Left lung (tissue), 10 donors: ENCODE measurements around the gene NRXN2. TPM values are rescaled to one million over a fixed set of nuclear protein-coding genes. Genes with fewer than 3 reads are reported as not detected.

ENCODE experiments used
- ATAC-seq: fragments of 200-7000 bp; cut with Tn5 transposase; one replicate; pipeline ENCODE4 v1.9.1; 2020; ENCODE audit warnings: moderate library complexity
- DNase-seq, 4 donors: peaks; one replicate each; pipeline ENCODE4 v3.0.0-alpha.2; 2013 to 2020
- H3K27ac ChIP-seq, 2 donors: fragments of 200-600 bp; sonication (generic) in 1 of 2; one replicate each; pipeline versions ENCODE4 v1.5.0 to v1.8.0; 2020 to 2021
- H3K27me3 ChIP-seq, 2 donors: fragments of 200-600 bp; sonication (generic) in 1 of 2; one replicate each; pipeline versions ENCODE4 v1.5.0 to v1.8.0; 2020 to 2021
- H3K36me3 ChIP-seq, 2 donors: fragments of 200-600 bp; sonication (generic) in 1 of 2; one replicate each; pipeline versions ENCODE4 v1.5.0 to v1.8.0; 2020 to 2021
- H3K4me1 ChIP-seq, 2 donors: fragments of 200-600 bp; one replicate each; pipeline ENCODE4 v1.8.0; 2021
- H3K4me3 ChIP-seq, 2 donors: fragments of 200-600 bp; sonication (generic) in 1 of 2; one replicate each; pipeline versions ENCODE4 v1.5.0 to v1.8.0; 2020 to 2021; ENCODE audit warnings: mild to moderate bottlenecking in 1 of 2
- H3K9me3 ChIP-seq, 2 donors: fragments of 200-600 bp; sonication (generic) in 1 of 2; one replicate each; pipeline versions ENCODE4 v1.5.0 to v1.8.0; 2020 to 2021
- CTCF ChIP-seq, 2 donors: fragments of 200-600 bp; sonication (generic) in 1 of 2; IDR thresholded peaks; one replicate each; pipeline versions ENCODE4 v1.5.0 to v1.8.0; 2021; ENCODE audit warnings: antibody characterized with exemption in 2 of 2
- intact Hi-C, 2 donors: fragments of 100-400 bp; cut with DNase I; formaldehyde crosslinking; loops; one replicate each; pipeline versions ENCODE4 v1.11.2 to v1.14.2; 2022
- polyA plus RNA-seq, 6 donors: library from polyadenylated mRNA; unstranded; fragments of 120-200 nt; gene quantifications; one replicate each; pipeline ENCODE4 v1.2.1, GENCODE V29; 2013; ENCODE audit not compliant: insufficient read length in 6 of 6
- total RNA-seq, 2 donors: library from RNA; stranded (reverse); fragmentation: NEBNext Ultra II Directional; extraction: Animal tissue kit (Norgen Biotek cat#: 25700); gene quantifications; one replicate each; pipeline ENCODE4 v1.2.1, GENCODE V29; 2021
- donor health status: DM: no; HTN: yes; CAD: no.
- donor health status: DM: no; HTN: no; CAD: no.

Gene NRXN2
- total and polyA plus RNA-seq, 8 donors: 3.5 to 15.0 (median 10.4) TPM

- DNase-seq: peak; percentile 24 to 97 (median 54)
- peak within 1 kb of the TSS; percentile 43 to 59 for H3K4me3 ChIP-seq
- no peaks in the 10 kb centered on the region for H3K9me3 ChIP-seq
- ATAC-seq: peak; percentile 60
- peaks cover 5 to 60% of the 10 kb centered on the region in 2 donors for H3K27me3 ChIP-seq
- peak; percentile 58 to 63 for TF ChIP-seq CTCF (IDR thresholded peaks at IDR 0.05)
- peak within 1 kb of the TSS; percentile 88 to 99 for H3K27ac ChIP-seq
- peaks cover 0 to 17% of the 10 kb centered on the region in 2 donors for H3K36me3 ChIP-seq
- intact Hi-C loops: no loop called here
- H3K4me1 ChIP-seq: peaks cover 27 to 53% of the 10 kb centered on the region in 2 donors
Measured at GRCh38 chr11:64743591-64744543, 20.9 kb upstream of the NRXN2 start, which contains the start of gene RASGRP2. Gene RASGRP2 (minus strand): TSS chr11:64744142. CDS start chr11:64742866, 1,276 bp downstream.

GRCh38 chr11:64742889-64743590 is 20.0 kb upstream of the NRXN2 start:
- Histone ChIP-seq H3K27ac (peak overlapping the region; percentile 40 to 99), H3K36me3 (peaks cover 0 to 24% of the 10 kb centered on the region in 2 donors), H3K4me1 (peaks cover 27 to 53% of the 10 kb centered on the region in 2 donors), H3K9me3 (no peaks in the 10 kb centered on the region), H3K27me3 (peaks cover 5 to 60% of the 10 kb centered on the region in 2 donors), H3K4me3 (peak overlapping the region; percentile 43 to 59)
- DNase-seq (peak; percentile 27 to 98 (median 68)), ATAC-seq (peak; percentile 81)
- intact Hi-C loops: no loop called here
- TF ChIP-seq CTCF (IDR thresholded peaks at IDR 0.05): peak; percentile 82 to 93

- no peaks in the 10 kb centered on the region for H3K9me3 ChIP-seq
- intact Hi-C loops: no loop called here
- peaks cover 27 to 53% of the 10 kb centered on the region in 2 donors for H3K4me1 ChIP-seq
- DNase-seq: peak in 2 of 4 donors; percentile 13 to 85
- peaks cover 5 to 60% of the 10 kb centered on the region in 2 donors for H3K27me3 ChIP-seq
- peak; percentile 4 for ATAC-seq
- peak overlapping the region; percentile 43 to 59 for H3K4me3 ChIP-seq
- H3K36me3 ChIP-seq: peaks cover 0 to 29% of the 10 kb centered on the region in 2 donors
- H3K27ac ChIP-seq: peak overlapping the region in 1 of 2 donors; percentile 99
- TF ChIP-seq CTCF (IDR thresholded peaks at IDR 0.05): no peak
Measured at GRCh38 chr11:64742087-64742888, 19.3 kb upstream of the NRXN2 start.

- Histone ChIP-seq H3K9me3 (no peaks in the 10 kb centered on the region), H3K27ac (peak overlapping the region in 1 of 2 donors; percentile 99), H3K4me1 (peaks cover 27 to 53% of the 10 kb centered on the region in 2 donors), H3K4me3 (peak overlapping the region in 1 of 2 donors; percentile 59), H3K27me3 (peaks cover 5 to 60% of the 10 kb centered on the region in 2 donors), H3K36me3 (peaks cover 0 to 36% of the 10 kb centered on the region in 2 donors)
- TF ChIP-seq CTCF (IDR thresholded peaks at IDR 0.05): no peak
- DNase-seq (peak in 1 of 4 donors; percentile 83), ATAC-seq (no peak)
- intact Hi-C loops: no loop called here
Measured at GRCh38 chr11:64741375-64742086, 18.5 kb upstream of the NRXN2 start.
